ENCODE measurements around the gene C1orf74.
A peak's percentile ranks its signal among the peaks of the same experiment; 100 is the strongest.
"Not testable (repeated sequence)": the region's sequence is repeated elsewhere in the genome, so short reads cannot be mapped to it uniquely, and the experiment has no call there.

Gene C1orf74

GRCh38 chr1:209803568-209803967 is 19.2 kb upstream of the C1orf74 start:
- H3K4me3 Mint-ChIP-seq = no peak overlapping the region
- peaks cover 27% of the 10 kb centered on the region for H3K4me1 Mint-ChIP-seq
- H3K36me3 Mint-ChIP-seq (ENCODE audit: low read depth) = no peaks in the 10 kb centered on the region
- no peak overlapping the region for H3K27ac Mint-ChIP-seq
- H3K9me3 Mint-ChIP-seq = no peaks in the 10 kb centered on the region
- no peak for TF ChIP-seq CTCF (IDR thresholded peaks at IDR 0.05; ENCODE audit: unreplicated experiment in 3 of 3)
- H3K27me3 Mint-ChIP-seq (ENCODE audit: low read depth) = peaks cover 44% of the 10 kb centered on the region

- H3K36me3 Mint-ChIP-seq (ENCODE audit: low read depth) = no peaks in the 10 kb centered on the region
- H3K4me1 Mint-ChIP-seq = peaks cover 22% of the 10 kb centered on the region
- no peak overlapping the region for H3K27ac Mint-ChIP-seq
- no peak for TF ChIP-seq CTCF (IDR thresholded peaks at IDR 0.05; ENCODE audit: unreplicated experiment in 3 of 3)
- no peak overlapping the region for H3K4me3 Mint-ChIP-seq
- no peaks in the 10 kb centered on the region for H3K9me3 Mint-ChIP-seq
- H3K27me3 Mint-ChIP-seq (ENCODE audit: low read depth) = peaks cover 48% of the 10 kb centered on the region
These were observed 18.4 kb upstream of the C1orf74 start for GRCh38 chr1:209802780-209803152.

GRCh38 chr1:209802117-209802779 is 17.9 kb upstream of the C1orf74 start:
- no peak for TF ChIP-seq CTCF (IDR thresholded peaks at IDR 0.05; ENCODE audit: unreplicated experiment in 3 of 3)
- Mint-ChIP-seq H3K27ac (peak overlapping the region in 1 of 3 experiments; percentile 81), H3K4me3 (no peak overlapping the region), H3K4me1 (peaks cover 16% of the 10 kb centered on the region), H3K36me3 (ENCODE audit: low read depth) (no peaks in the 10 kb centered on the region), H3K9me3 (no peaks in the 10 kb centered on the region), H3K27me3 (ENCODE audit: low read depth) (peaks cover 53% of the 10 kb centered on the region)

GRCh38 chr1:209800984-209801834 is 16.9 kb upstream of the C1orf74 start:
- H3K27ac Mint-ChIP-seq = peak overlapping the region in 2 of 3 experiments; percentile 76 to 81
- no peak for TF ChIP-seq CTCF (IDR thresholded peaks at IDR 0.05; ENCODE audit: unreplicated experiment in 3 of 3)
- H3K27me3 Mint-ChIP-seq (ENCODE audit: low read depth) = peaks cover 58% of the 10 kb centered on the region
- peak overlapping the region in 1 of 3 experiments; percentile 26 for H3K4me3 Mint-ChIP-seq
- peaks cover 18% of the 10 kb centered on the region for H3K4me1 Mint-ChIP-seq
- no peaks in the 10 kb centered on the region for H3K36me3 Mint-ChIP-seq (ENCODE audit: low read depth)
- no peaks in the 10 kb centered on the region for H3K9me3 Mint-ChIP-seq

- peaks cover 50% of the 10 kb centered on the region for H3K27me3 Mint-ChIP-seq (ENCODE audit: low read depth)
- peaks cover 7% of the 10 kb centered on the region for H3K36me3 Mint-ChIP-seq (ENCODE audit: low read depth)
- no peak for TF ChIP-seq CTCF (IDR thresholded peaks at IDR 0.05; ENCODE audit: unreplicated experiment in 3 of 3)
- no peak overlapping the region for H3K4me3 Mint-ChIP-seq
- no peak overlapping the region for H3K27ac Mint-ChIP-seq
- H3K9me3 Mint-ChIP-seq = no peaks in the 10 kb centered on the region
- peaks cover 25% of the 10 kb centered on the region for H3K4me1 Mint-ChIP-seq
These were observed 13.8 kb upstream of the C1orf74 start for GRCh38 chr1:209797978-209798639.

GRCh38 chr1:209793711-209794110 is 9.4 kb upstream of the C1orf74 start:
- H3K27ac Mint-ChIP-seq, H3K9me3 Mint-ChIP-seq, H3K4me3 Mint-ChIP-seq: not testable (repeated sequence)
- Mint-ChIP-seq H3K4me1 (peaks cover 15% of the 10 kb centered on the region), H3K27me3 (ENCODE audit: low read depth) (peaks cover 79% of the 10 kb centered on the region), H3K36me3 (ENCODE audit: low read depth) (peaks cover 14% of the 10 kb centered on the region)
